Loucy (cell line): Measurements from ENCODE around the gene SNX3.

Source experiments
- CTCF ChIP-seq: fragments of 200-600 bp; sonication (generic); conservative IDR thresholded peaks from 2 replicates; pipeline ENCODE4 v1.5.1; 2014; ENCODE audit warnings: mild to moderate bottlenecking, antibody characterized with exemption, low read length
- EZH2phosphoT487 ChIP-seq: fragments of 200-600 bp; IDR thresholded peaks from 2 replicates; pipeline ENCODE4 v1.6.1; 2018; ENCODE audit warnings: antibody characterized with exemption, mild to moderate bottlenecking, moderate library complexity, borderline replicate concordance

GRCh38 chr6:108235127-108235526 lies 25.7 kb downstream of the SNX3 start:
- TF ChIP-seq CTCF (no peak), EZH2phosphoT487 (no peak)
